GM21423 (cell line): ENCODE data around the gene TMEM179.

Experiments
- ATAC-seq: cut with Tn5 transposase; IDR thresholded peaks from one replicate; pipeline ENCODE4 v1.9.1; 2021; ENCODE audit warnings: mild to moderate bottlenecking, moderate library complexity; ENCODE audit not compliant: unreplicated experiment

The TMEM179 gene

GRCh38 chr14:104547310-104547997 is 57.1 kb downstream of the TMEM179 start:
- ATAC-seq: no peak

GRCh38 chr14:104546591-104547309 is 57.8 kb downstream of the TMEM179 start:
- no peak for ATAC-seq

- no peak for ATAC-seq
These were observed 58.5 kb downstream of the TMEM179 start for GRCh38 chr14:104545942-104546501.

GRCh38 chr14:104545151-104545941 is 59.2 kb downstream of the TMEM179 start:
- ATAC-seq: no peak

GRCh38 chr14:104544362-104544961 is 60.1 kb downstream of the TMEM179 start:
- no peak for ATAC-seq

GRCh38 chr14:104542871-104543830 is 61.4 kb downstream of the TMEM179 start:
- no peak for ATAC-seq

- ATAC-seq: no peak
These were observed 62.6 kb downstream of the TMEM179 start for GRCh38 chr14:104541905-104542465.
